GM23248 (cell line): ENCODE measurements around the gene MOV10L1.

Source experiments
- EZH2 ChIP-seq: fragments of 200-600 bp; sonication (generic); IDR thresholded peaks from 2 replicates; pipeline ENCODE4 v1.6.1; 2018; ENCODE audit warnings: antibody characterized with exemption, mild to moderate bottlenecking; ENCODE audit not compliant: insufficient read depth, poor library complexity, severe bottlenecking
- EZH2phosphoT487 ChIP-seq: fragments of 200-600 bp; sonication (generic); IDR thresholded peaks from 2 replicates; pipeline ENCODE4 v1.6.1; 2018; ENCODE audit warnings: antibody characterized with exemption, moderate library complexity, mild to moderate bottlenecking, low read depth; ENCODE audit not compliant: insufficient read depth

DNA sequence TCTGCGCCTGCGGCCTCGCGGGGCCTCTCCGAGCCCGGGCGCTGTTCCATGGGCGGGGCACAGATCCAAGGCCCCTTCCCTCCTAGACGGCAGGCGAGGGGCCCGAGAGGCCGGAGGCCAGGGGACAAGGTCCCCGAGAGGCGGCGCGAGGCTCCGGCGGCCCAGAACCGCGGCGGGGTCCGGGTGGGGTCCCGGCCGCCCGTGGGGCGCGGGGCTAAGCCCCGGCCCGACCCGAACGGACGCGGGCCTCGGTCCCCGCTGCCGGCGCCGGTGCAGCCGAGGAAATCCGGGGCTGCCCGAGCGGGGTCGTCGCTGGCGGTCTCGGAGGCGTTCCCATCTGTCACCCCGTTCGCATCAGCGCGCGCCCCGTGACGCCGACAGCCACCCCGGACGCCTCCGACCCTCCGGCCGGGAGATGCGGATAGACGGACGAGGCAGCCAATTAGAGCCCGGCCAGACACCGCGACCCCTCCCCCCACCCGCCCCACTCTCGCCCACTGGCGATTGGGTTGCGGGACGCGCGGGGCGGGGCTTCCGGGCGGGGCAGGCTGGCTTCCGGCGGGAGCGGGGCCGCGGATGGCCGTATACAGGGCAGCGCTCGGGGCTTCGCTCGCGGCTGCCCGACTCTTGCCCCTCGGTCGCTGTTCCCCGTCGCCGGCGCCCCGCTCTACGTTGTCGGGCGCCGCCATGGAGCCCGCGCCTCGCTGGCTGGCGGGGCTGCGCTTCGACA lies 110.8 kb downstream of the MOV10L1 start, which contains the start of gene SELENOO:
- TF ChIP-seq EZH2 (no peak), EZH2phosphoT487 (no peak)
